SH-SY5Y (cell line): ENCODE results near the gene MCIDAS.

Source experiments
- GATA2 ChIP-seq: IDR thresholded peaks from 2 replicates; pipeline ENCODE4 v1.6.1; 2011; ENCODE audit warnings: mild to moderate bottlenecking, low read depth, low read length
- GATA3 ChIP-seq: IDR thresholded peaks from 2 replicates; pipeline ENCODE4 v1.6.1; 2011; ENCODE audit warnings: low read depth, mild to moderate bottlenecking, low read length, moderate library complexity

- TF ChIP-seq GATA2: no peak
- TF ChIP-seq GATA3: no peak
These were observed 36.0 kb downstream of the MCIDAS start for GRCh38 chr5:55191165-55191564.
